Stimulated activated CD4-positive, alpha-beta T cell treated with anti-CD3 and anti-CD28 coated beads, Interleukin-12 subunit alpha, Interleukin-12 subunit beta, amount 100 ng/mL, for 48 hours (primary cell): ENCODE data around the gene MEIOB.
"Not testable (repeated sequence)": the region's sequence is repeated elsewhere in the genome, so short reads cannot be mapped to it uniquely, and the experiment has no call there.

Experiments
- DNase-seq, 3 donors: peaks; one replicate each; pipeline ENCODE4 v3.0.0-alpha.2; 2020; ENCODE audit warnings: low read depth in 2 of 3, low spot score in 1 of 3

Gene MEIOB

DNA sequence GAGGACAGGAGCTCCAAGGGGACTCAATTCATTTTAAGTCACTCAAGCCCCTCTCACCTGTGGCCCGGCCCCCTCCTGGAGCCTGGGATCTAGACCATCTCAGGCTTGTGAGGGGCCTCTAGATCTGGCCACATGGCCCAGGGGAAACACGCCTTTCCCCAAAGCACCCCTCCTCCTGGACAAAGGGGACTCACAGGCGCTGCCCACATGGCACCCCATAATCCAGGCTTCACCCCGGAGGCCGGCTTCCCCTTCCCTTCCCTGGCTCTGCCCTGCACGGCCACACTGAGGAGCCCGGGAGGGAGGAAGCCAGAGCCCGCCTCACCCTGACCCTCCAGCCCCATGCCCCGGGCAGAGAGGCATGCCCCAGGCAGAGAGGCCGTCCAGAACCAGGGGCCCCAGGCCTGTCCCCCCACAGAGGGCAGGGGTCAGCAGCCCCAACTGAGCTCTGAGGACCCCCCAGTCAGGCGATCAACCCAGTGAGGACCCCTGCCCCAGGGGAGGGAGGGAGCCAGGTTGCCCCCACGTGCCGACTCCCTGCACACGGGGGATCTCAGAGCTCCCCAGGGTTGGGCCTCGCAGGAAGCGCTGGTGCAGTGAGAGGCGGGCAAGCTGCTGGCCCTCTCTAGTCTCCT is 35.4 kb upstream of the MEIOB start:
- no peak for DNase-seq

GRCh38 chr16:1906846-1907165 is 34.8 kb upstream of the MEIOB start:
- DNase-seq, result no peak

- DNase-seq, result no peak
Measured at GRCh38 chr16:1906055-1906845, 34.3 kb upstream of the MEIOB start.

DNA sequence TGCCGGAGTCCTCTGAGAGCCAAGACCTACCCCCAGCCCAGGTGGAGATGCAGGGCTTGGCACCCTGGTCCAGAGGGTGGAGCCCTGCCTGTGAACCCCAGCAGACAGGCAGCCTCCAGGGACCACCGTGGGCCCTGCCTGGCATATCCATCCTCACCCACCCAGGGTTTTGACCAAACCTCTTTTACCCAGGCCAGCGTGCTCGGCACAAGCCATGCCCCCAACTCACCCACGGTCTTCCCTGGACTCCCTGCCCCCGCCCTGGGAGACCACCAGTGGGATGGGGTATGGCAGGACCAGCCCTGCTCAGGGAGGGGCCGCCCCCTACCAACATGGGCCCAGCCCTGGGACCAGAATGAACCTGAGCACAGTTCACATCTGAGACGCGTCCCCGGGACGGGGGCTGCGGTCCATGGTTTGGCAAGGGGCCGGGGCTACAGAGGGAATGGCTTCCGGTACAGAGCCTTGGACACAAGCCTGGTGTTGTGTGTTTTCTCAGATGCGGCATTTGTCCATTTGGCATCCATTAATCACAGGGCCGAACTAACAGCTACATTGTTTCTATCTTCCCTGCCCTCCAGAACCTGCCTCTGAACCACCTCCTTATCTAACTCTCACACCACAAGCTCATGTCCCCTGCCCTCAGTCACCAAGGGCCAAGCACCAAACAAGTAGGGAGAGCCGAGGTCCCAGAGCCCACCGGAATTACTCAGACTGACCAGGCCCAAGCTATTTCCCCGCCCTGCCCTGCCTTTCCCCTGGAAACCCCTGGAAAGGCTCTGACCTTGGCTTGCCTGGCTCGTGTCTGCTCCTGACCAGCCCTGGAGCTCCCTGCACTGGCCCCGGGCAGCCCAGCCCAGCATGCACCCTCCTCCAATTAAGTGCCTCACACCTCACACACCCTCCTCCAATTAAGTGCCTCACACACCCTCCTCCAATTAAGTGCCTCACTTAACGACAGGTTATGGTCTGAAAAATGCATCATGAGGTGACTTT is 32.2 kb upstream of the MEIOB start:
- no peak for DNase-seq

- DNase-seq, result no peak
Measured at GRCh38 chr16:1903220-1903574, 31.2 kb upstream of the MEIOB start.

DNA sequence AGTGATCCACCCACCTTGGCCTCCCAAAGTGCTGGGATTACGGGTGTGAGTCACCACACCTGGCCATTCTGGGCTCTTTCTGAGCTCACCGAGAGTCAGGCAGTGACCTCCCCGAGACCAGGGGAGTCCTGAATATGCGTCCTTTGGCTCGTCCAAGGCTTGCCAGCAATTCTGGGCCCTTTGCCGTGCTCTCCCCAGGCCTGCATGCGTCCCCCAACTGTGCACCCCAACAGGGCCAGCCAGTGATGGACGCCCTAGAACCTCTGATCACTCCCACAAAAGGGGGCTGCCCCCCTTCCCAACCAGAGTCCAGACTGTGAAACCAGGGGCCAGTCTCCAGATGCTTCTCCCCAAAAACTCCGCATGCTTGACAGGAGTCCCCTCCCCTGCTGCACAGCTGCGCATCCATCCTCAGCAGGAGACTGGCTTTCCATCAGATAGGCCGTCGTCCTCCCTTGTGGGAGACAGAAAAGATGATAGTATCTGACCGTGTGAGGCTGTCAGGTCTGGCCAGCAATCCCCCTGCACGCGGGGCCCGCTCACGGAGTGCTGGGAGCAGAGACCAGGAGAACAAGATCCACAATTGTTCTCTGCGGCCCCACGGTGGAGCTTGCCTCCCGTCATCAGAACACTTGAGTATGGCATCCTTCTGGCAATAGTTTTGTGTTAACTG is 30.7 kb upstream of the MEIOB start:
- no peak for DNase-seq

GRCh38 chr16:1900452-1900774 is 28.4 kb upstream of the MEIOB start:
- no peak for DNase-seq

DNA sequence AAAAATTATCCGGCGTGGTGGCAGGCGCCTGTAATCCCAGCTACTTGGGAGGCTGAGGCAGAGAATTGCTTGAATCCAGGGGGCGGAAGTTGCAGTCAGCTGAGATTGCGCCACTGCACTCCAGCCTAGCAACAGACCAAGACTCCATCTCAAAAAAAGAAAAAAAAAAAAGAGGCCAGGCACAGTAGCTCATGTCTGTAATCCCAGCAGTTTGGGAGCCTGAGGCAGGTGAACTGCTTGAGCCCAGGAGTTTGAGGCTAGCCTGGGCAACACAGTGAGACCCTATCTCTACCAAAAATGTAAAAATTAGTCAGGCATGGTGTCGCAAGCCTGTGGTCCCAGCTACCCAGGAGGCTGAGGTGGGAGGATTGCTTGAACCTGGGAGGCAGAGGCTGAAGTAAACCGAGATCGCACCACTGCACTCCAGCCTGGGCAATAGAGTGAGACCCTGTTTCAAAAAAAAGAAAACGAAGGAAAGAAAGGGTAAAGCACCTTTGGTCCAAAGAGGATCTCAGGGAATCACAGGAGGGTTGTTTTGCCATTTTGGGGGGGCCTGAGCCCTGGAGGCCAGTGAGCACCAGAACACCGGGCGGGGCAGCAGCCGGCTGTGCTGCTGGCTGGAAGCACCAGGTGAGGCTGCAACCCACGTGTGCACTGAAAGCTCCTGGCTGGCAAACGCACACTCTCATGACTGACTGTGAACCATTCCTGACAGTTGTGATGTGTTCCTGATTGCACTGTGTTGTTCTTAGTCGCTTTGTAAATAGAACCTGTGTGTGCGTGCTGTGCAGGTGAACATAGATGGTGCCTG is 27.9 kb upstream of the MEIOB start:
- DNase-seq, result no peak

DNA sequence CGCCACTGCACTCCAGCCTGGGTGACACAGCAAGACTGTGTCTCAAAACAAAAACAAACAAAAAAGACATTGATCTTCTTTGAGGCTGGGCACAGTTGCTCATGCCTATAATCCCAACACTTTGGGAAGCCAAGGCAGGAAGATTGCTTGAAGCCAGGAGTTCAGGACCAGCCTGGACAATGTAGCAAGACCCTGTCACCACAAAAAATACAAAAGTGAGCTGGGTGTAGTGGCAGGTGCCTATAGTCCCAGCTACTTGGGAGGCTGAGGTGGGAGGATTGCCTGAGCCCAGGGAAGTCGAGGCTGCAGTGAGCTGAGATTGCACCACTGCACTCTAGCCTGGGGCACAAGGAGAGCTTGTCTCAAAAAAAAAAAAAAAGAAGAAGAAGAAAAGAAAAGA is 25.7 kb upstream of the MEIOB start:
- not testable (repeated sequence) for DNase-seq

DNA sequence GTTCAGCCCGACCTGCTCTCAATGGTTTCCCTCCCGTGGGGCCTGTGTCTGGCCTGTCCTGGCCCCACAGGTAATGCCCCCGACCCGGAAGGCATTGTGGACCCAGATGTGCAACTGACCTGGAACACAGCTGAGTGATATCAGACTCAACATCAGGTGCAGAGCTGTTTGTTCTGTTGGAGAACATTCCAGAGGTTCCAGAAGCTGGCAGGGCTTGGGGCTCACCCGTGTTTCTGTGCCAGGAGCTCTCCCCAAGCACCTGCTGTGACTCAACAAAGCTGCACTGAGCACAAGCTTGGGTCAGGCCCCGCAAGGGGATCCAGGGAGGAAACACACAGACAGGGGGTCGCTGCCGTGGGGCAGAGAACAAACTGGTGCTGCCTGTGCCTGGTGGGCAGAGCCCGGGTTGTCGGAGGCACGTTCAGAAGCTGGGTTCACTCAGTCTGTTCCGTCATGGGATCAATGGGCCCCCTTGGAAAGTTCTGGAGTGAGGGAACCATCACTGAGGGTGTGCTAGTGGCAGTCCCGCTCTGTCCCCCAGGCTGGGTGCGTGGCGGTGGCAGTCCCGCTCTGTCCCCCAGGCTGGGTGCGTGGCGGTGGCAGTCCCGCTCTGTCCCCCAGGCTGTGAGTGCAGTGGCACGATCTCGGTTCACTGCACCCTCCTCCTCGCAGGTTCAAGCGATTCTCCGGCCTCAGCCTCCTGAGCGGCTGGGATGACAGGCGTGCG is 24.1 kb upstream of the MEIOB start:
- no peak for DNase-seq

DNA sequence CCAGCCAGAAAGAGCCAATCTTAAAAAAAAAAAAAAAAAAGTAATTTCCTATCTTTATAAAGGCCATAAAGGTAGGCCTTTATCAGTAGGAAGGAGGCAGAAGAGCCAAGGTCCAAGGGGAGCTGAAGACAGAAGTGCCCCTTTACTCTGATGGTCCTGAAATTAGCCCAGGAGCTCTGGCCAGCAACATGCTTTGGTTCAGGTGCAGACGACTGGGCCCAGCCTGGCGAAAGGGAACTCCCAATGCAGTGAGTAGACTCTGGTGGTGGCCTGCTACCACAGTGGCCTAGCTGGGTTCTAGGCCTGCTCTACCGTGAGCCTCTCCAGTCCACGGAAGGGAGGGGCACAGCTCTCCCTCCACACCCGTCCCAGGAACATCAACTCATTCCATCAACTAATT is 23.1 kb upstream of the MEIOB start:
- DNase-seq, result no peak

GRCh38 chr16:1890708-1891050 is 18.7 kb upstream of the MEIOB start:
- no peak for DNase-seq

DNA sequence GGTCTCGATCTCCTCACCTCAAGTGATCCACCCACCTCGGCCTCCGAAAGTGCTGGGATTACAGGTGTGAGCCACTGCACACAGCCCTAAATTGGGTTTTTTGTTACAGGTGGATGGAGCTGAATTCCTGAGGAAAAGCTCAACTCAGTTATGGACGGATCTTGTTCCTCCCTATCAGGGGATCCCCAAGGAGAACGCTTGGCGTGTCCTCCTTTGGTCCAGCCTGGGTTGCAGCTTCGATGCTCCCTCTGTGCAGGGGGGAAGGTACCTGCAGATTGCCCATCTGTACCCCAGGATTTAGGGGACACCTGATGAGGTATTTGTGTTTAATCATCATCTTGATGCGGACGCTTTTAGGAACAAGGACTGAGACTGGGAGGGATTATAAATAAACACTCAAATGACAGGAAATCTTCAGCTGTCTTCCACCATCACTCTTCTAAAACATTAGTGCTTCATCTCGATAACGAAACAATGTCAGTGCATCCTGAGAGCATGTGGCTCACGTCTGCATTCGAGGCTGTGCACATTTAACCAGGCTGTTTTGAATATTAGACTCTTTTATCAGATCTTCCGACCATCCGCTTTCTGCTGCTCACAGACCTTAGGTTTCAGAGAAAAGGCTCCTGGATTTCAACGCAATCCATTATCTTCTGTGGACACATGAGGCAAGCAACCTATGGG is 18.2 kb upstream of the MEIOB start:
- no peak for DNase-seq

GRCh38 chr16:1887711-1888354 is 15.9 kb upstream of the MEIOB start:
- no peak for DNase-seq

DNA sequence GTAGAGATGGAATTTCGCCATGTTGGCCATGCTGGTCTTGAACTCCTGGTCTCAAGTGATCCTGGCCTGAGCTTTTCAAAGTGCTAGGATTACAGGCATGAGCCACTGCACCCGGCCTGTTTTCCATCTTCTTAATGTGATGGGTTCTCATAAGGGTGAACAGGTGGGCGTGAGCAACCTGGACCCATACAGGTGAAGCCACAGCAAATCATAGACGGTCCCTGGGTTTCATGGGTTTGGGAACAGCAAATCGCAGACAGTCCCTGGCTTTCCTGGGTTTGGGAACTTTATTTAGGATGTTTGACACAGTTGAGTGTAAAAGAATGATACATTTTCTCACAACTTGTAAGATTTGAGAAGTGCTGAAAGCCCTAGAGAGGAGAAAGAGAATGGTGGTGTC is 12.9 kb upstream of the MEIOB start:
- no peak for DNase-seq

DNA sequence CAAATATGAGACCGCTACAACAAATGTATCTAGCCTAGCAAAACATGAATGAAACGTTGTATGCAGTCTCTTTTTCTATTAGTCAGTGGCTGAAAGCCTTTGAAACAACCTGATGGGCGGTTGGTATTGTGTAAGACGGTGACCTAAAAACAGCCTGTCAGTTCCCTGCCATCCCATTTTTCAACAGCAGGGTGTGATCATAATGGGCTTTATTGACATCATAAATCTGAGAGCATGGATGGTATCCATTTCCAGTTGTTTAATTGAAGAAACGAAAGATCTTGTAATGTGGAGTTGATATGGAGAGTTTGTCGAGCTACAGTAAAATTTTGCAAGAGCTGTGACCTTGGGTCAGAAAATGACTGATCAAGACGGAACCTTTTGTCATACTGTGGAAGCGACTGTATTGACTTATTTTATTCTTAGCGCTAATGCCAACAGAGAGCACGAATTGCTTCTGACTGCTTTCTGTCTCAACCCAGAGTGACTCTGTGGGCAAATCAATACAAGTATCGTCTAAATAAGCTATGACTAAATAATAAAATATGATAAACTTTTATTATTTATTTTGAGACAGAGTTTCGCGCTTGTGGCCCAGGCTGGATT is 12.3 kb upstream of the MEIOB start:
- no peak for DNase-seq

DNA sequence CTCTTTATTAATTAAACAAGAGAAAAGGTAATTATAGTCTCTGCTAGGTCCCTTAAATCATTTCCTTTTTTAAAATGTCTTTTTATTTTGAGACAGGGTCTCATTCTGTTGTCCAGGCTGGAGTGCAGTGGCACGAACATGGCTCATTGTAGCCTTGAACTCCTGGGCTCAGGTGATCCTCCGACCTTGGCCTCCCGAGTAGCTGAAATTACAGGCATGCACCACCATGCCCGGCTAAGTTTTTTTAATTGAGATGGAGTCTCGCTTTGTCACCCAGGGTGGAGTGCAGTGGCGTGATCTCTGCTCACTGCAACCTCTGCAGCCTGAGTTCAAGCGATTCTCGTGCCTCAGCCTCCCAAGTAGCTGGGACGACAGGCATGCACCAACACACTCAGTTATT is 9.2 kb upstream of the MEIOB start:
- DNase-seq, result not testable (repeated sequence)

DNA sequence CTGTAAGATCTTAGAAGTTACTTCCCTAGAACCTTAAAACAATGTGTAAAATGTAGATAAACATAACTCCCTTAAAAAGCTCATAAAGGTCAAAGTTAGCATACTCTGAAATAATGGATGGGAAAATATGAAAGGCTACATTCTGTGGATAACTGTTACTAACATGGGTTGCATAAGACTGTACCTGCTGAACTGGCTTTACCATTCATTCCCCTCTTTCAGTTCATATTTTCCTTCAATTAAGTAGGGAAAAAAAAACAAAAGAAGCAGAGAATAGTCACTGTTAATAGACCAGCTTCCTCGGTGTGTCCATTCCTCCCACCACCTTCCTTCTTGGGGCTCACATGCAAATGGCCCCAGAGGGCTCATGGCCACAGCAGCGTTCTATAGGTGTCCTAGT is 7.5 kb upstream of the MEIOB start:
- DNase-seq, result no peak

- DNase-seq, result no peak
Measured at GRCh38 chr16:1878256-1878655, 6.3 kb upstream of the MEIOB start.
